BJ (cell line): ENCODE results near the gene ACTG1. TPM values are rescaled to one million over a fixed set of nuclear protein-coding genes. Genes with fewer than 3 reads are reported as not detected.
"Not testable (repeated sequence)": the region's sequence is repeated elsewhere in the genome, so short reads cannot be mapped to it uniquely, and the experiment has no call there.

Experiments
- CTCF ChIA-PET: fragments of 350-600 bp; formaldehyde crosslinking; extraction: SDS; loops from one replicate; lab custom pipeline; 2021; ENCODE audit warnings: antibody characterized with exemption, inconsistent platforms; lab: Yijun Ruan, JAX
- POLR2A ChIA-PET: fragments of 300-600 bp; sonication (Branson Sonifier 250); formaldehyde crosslinking; extraction: SDS; loops from one replicate; lab custom pipeline; 2021; ENCODE audit warnings: antibody characterized with exemption; lab: Charles Lee
- DNase-seq: peaks from one replicate; pipeline ENCODE4 v3.0.0-alpha.2; 2011; ENCODE audit warnings: low read depth
- H3K27me3 ChIP-seq: 2 replicates; pipeline ENCODE4 v1.6.0; 2011; ENCODE audit warnings: low read length; ENCODE audit not compliant: control insufficient read depth, insufficient read depth
- H3K36me3 ChIP-seq: 2 replicates; pipeline ENCODE4 v1.5.1; 2011; ENCODE audit warnings: low read length; ENCODE audit not compliant: control insufficient read depth, insufficient read depth
- H3K4me3 ChIP-seq: 2 replicates; pipeline ENCODE4 v1.5.1; 2011; ENCODE audit warnings: low read depth, mild to moderate bottlenecking, control low read depth, low read length
- polyA plus RNA-seq: library from polyadenylated mRNA; depleted of rRNA; stranded (reverse); fragments of >200 nt; gene quantifications from 2 replicates; pipeline ENCODE4 v1.2.3, GENCODE V29; 2011
- TF ChIP-seq, protein P1 (sequence below): IDR thresholded peaks from 2 replicates; pipeline ENCODE4 v1.5.1; 2011; ENCODE audit warnings: low read depth, mild to moderate bottlenecking, control low read depth, inconsistent platforms, low read length, moderate library complexity; ENCODE audit not compliant: insufficient read depth

ACTG1 gene
- polyA plus RNA-seq, 1 experiment = 3,774 TPM

- no peak for DNase-seq
- ChIA-PET POLR2A (no interaction called here), CTCF (no interaction called here)
- no peak overlapping the region for H3K4me3 ChIP-seq
- H3K36me3 ChIP-seq = peaks cover 5% of the 10 kb centered on the region
- TF ChIP-seq, protein P1, sequence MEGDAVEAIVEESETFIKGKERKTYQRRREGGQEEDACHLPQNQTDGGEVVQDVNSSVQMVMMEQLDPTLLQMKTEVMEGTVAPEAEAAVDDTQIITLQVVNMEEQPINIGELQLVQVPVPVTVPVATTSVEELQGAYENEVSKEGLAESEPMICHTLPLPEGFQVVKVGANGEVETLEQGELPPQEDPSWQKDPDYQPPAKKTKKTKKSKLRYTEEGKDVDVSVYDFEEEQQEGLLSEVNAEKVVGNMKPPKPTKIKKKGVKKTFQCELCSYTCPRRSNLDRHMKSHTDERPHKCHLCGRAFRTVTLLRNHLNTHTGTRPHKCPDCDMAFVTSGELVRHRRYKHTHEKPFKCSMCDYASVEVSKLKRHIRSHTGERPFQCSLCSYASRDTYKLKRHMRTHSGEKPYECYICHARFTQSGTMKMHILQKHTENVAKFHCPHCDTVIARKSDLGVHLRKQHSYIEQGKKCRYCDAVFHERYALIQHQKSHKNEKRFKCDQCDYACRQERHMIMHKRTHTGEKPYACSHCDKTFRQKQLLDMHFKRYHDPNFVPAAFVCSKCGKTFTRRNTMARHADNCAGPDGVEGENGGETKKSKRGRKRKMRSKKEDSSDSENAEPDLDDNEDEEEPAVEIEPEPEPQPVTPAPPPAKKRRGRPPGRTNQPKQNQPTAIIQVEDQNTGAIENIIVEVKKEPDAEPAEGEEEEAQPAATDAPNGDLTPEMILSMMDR = no peak
- H3K27me3 ChIP-seq = peaks cover 2% of the 10 kb centered on the region; the same call in 1 of the 2 replicates
These were observed 22.4 kb upstream of the ACTG1 start for GRCh38 chr17:81535007-81535328.

DNA sequence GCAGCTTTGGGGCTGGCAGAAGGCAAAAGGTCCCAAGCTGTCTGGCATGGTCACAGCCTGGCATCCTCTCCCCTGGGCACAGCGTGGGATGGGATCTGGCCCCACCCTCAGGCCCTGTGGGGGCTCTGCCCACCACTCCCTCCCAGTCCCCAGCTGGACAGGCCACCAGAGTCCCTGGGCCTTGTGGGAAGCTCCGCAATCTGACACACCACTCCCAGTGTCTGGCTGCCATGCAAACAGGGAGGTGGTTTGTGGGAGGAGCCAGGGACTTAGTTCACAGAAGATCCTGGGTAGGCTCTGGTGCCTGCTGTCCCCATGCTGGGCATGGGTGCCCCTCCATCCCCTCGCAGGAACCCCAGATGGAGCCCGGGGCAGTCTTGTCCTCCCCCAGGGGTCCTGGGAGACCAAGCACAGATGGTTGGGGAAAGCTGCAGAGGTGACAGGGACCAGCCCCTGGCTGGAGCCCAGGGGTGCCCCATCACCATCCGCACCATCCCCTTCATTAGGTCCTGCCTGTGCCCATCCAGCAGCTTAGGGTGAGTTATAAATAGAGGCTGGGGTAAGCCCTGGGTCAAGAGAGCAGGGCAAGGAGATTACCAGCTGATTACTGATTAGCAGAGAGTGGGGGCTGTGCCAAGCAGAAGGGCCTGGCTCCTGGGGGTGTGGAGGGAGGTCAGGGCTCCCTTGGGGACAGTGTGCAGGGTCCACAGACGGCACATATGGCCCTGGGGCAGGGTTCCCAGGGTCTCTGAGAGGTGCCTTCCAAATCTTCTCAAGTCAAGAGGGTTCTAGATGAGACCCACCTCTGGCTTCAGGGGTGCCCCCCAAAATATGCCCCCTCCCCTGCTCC lies 21.8 kb upstream of the ACTG1 start:
- CTCF ChIA-PET = no interaction called here
- POLR2A ChIA-PET = no interaction called here

DNA sequence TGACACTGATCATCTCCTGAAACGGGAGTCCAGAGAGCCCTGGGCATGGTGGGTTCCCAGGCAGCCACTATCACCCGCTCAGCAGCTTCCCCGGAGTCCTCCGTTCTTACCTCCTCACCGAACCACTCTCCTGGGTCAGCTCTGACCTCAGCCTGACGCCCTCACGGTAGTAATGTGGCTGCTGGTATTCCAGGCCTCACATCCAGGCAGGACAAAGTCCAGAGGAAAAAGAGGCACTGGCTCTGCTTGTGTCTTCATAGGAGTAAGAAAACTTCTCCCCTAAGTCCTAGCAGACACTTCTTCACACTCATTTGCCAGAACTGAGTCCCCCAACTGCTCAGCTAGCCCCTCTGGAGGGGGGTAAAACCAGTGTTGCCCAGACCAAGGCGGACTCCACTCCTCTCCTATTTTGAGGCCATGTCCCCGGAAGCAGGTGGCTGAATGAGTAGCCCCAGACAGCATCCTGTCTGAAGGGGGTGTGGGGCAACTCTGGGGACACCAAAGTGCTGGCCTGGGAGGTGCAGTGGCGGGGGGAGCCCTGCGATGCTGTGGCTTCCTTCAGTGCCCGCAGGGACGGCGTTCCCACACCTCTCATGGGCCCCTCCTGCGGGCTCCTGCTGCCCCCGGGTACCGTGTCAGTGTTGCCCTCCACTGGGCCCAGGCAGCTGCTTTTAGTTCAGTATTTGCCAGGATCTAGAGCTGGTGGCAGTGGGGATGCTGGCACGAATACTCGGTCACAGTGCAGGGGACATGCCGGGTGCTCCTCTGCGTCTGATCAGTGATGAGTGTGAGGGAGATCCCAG lies 20.9 kb upstream of the ACTG1 start:
- peaks cover 5% of the 10 kb centered on the region for H3K36me3 ChIP-seq
- ChIA-PET POLR2A (no interaction called here), CTCF (interaction anchor here (1.3 kb wide), 1 partner anchor 14 kb away, joined by 3 read pairs; no protein-coding TSS in a partner anchor)
- TF ChIP-seq, protein P1 = no peak
- no peak for DNase-seq
- H3K4me3 ChIP-seq = no peak overlapping the region
- peaks cover 2% of the 10 kb centered on the region; the same call in 1 of the 2 replicates for H3K27me3 ChIP-seq

More for the DNA sequence above, 21.8 kb upstream of the ACTG1 start:
- Histone ChIP-seq H3K36me3 (peaks cover 5% of the 10 kb centered on the region), H3K27me3 (peaks cover 2% of the 10 kb centered on the region; the same call in 1 of the 2 replicates), H3K4me3 (no peak overlapping the region)
- DNase-seq = no peak
- TF ChIP-seq, protein P1 = no peak

DNA sequence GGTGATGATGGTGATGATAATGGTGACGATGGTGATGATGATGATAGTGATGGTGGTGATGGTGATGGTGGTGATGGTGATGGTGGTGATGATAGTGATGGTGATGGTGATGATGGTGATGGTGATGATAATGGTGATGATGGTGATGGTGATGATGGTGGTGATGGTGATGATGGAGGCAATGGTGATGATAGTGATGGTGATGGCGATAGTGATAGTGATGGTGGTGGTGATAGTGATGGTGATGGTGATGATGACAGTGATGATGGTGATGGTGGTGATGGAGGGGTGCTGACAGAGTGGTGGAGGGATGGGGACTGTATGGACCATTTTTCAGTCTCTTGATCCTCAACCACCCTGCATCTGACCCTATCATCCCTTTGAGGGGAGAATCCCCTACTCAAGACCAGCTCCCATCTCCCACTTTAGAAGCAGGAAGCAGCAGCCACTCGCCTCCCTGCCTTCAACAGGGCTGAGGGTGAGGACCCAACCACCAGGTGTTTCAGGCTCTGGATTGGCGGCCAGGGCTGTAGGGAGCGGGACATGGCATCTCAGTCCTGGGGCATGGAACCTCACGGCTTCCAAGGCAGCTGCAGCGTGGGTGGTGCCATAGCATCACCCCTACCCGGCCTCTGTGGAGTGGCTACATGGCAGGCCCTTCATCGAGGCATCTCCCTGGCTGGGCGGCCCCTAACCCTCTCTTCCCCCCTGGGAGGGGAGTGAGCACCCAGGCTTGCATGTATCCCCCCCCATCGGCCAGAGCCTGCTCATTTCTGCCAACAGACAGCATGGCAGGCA lies 20.1 kb upstream of the ACTG1 start:
- CTCF ChIA-PET = interaction anchor here (1.3 kb wide), 1 partner anchor 14 kb away, joined by 3 read pairs; no protein-coding TSS in a partner anchor
- no peak for DNase-seq

DNA sequence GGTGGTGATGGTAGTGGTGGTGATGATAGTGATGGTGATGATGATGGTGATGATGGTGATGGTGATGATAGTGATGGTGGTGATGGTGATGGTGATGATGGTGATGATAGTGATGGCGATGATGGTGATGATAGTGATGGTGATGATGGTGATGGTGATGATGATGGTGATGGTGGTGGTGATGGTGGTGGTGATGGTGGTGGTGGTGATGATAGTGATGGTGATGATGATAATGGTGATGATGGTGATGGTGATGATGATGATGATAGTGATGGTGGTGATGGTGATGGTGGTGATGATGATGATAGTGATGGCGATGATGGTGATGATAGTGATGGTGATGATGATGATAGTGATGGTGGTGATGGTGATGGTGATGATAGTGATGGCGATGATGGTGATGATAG lies 19.4 kb upstream of the ACTG1 start:
- POLR2A ChIA-PET, H3K4me3 ChIP-seq, H3K27me3 ChIP-seq, H3K36me3 ChIP-seq, DNase-seq: not testable (repeated sequence)
- CTCF ChIA-PET = interaction anchor here (1.3 kb wide), 1 partner anchor 13 kb away, joined by 3 read pairs; no protein-coding TSS in a partner anchor

More for the DNA sequence above, 20.1 kb upstream of the ACTG1 start:
- peaks cover 1% of the 10 kb centered on the region; the same call in 1 of the 2 replicates for H3K36me3 ChIP-seq
- peaks cover 2% of the 10 kb centered on the region; the same call in 1 of the 2 replicates for H3K27me3 ChIP-seq
- POLR2A ChIA-PET = no interaction called here
- TF ChIP-seq, protein P1 = no peak
- no peak overlapping the region for H3K4me3 ChIP-seq

- H3K27me3 ChIP-seq, POLR2A ChIA-PET, DNase-seq, H3K4me3 ChIP-seq, H3K36me3 ChIP-seq: not testable (repeated sequence)
- CTCF ChIA-PET = interaction anchor here (1.4 kb wide), 1 partner anchor 70 kb away, joined by 5 read pairs; no protein-coding TSS in a partner anchor
These were observed 18.4 kb upstream of the ACTG1 start for GRCh38 chr17:81531013-81531412.
